EL (cell line): Measurements from ENCODE around the gene SYT3.
A peak's percentile ranks its signal among the peaks of the same experiment; 100 is the strongest.

Source experiments
- DNase-seq: peaks from one replicate; pipeline ENCODE4 v3.0.0-alpha.2; 2016

The SYT3 gene

DNA sequence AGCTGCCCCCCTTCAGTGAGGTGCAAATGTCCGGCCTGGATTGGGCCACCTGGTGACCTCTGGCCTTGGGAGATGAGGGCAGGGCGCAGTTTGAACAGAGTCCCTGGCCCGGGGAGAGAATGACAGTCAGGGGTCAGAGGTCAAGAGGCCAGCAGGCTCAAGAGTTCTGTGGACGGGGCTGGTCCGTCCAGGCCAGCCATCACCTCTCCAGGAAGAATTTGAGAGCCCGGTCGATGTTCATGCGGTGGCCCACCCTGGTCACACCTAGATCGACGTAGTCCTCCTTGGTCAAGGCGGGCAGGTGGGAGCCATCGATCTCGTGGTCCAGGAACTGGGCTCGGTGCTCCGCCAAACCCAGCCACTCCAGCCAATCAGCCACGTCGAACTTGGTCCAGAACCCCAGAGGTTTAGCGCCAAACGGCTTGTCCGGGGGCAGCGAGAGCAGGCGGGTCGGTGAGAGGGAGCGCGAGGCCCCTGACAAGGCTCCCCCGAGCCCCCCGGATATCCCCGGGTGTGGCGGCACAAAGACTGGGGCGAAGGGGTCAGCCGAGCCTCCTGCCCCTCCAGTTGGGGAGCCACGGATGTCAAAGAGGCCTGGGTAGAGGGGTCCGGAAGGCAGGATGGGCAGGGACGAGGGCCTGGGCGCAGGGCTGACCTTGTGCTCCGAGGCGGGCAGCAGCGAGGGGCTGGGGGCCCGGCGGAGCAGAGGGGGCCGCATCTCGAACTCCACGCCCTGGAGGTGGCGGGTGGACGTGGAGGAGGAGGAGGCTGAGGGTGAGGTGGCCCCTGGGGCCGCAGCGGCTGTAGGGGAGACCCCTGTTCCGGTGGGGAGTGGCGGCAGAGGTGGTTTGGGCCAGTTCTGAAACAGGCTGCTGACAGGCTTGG is 22.3 kb upstream of the SYT3 start:
- DNase-seq = no peak

- DNase-seq = no peak
Observed at GRCh38 chr19:50661023-50661422, 21.3 kb upstream of the SYT3 start.

DNA sequence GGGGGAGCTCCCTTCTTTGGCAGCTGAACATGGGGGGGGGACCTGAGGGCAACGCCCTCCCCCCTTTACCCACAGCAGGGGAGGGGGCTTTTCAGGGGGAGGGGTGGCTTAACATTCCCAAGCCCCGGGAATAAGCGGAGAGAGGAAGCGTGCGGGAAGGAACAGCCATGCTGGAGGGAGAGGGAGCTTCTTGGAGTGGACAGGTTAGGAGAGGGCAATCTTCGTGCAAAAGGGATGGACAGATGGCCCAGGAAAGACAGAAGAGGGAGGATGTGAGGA is 20.3 kb upstream of the SYT3 start:
- no peak for DNase-seq

DNA sequence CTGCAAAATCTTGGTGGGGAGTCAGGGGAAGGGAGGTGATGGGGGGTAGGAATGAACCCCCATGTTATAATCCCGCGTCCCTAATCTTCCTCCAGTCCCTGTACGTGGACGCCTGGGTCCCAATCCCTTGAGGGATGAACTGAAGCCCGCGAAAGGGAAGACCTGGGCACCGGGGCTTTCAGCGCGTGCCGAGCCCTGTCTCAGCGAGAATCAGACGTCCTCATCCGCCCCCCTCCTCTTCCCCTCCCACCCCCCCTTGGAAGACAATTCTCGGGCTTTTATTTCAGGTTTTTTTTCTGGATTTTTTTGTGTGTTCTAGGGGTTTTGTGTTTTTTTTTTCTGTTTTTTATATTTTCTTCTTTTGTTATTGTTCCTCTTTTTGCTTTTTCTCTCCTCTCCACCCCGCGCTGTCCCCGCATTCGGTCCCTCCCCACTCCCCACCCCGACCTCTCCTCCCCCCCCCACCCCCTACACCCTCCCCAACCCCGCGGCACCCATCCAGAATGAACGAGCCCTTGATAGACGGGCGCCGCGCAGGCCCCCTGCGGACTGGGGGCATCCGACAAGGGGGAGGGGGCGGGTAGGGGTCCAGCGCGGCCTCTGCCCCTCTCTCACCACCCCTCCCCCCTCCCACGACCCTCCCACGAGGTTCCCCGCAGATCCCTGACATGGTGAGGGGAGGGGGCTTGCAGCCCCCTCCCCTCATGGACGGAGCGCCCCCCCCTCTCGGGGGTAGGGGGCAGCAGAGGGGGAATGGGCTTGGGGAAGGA is 19.8 kb upstream of the SYT3 start:
- no peak for DNase-seq

DNA sequence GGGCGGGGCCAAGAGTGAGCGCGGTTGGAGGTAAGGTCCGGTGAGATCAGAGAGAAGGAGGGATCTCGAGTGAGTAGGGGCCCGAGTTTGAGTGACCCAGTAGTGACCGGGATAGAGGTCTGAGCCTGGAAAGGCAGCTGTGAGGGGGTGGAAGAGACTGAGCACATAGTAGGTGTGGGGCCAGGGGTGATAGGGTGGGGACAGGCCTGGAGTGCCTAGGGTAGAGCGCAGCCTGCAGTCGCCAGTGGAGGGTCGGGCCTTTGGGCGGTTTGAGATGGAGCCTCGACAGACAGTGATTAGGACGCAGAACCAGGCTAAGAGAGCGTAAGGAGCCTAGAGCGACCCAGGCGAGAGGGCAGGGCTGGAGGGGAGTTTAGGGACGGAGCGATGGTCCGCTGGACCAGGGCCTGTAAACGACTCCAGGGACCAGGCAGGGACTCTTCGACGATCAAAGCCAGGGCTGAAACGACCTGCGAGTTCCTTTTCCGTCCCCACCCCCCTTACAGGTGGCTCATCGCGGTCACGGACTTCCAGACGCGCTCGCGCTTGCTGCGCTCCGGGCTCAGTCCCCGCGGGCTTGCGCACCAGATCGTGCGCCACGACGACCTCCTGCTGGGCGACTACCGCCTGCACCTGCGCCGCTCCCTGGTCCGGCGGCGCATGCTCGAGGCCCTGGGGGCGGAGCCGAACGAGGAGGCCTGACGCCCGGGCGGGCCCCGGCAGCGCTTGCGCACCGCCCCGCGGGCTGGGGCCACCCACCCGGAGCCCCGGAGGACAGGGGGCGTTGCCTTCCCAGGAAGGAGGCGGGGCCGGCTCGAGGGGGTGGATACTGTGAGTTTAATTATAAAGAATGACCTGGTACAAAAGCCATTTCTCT is 19.0 kb upstream of the SYT3 start:
- DNase-seq = peak; percentile 81

DNA sequence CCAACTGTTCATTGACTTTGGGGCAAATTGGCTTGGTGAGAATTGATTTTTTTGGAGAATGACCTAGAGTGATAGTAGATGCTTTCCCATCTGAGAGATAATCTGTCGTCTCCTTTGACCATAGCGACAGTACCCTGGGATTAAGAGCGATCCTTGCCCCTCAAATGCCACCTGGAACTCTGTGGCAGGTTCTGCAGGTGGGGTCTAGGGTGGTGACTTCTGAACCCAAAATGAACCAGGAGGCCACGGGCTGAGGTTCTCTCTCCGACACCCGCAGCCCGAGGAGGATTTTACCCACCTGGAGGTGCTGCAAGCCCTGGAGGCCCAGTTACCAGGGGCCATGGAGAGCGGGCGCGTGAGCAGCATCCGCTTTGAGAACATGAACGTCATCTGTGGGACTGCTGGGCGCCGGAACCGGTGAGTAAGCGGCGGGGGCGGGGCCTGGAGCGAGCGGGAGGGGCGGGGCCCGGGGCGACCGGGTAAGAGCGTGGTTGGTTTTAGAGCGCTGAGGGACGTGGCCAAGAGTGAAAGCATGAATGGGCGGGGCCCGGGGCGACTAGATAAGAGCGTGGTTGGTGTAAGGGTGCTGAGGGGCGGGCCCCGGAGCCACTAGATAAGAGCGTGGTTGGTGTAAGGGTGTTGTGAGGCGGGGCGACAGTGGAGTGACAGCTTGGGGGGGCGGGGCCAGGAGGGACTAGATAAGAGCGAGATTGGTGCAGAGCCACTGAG is 18.2 kb upstream of the SYT3 start:
- DNase-seq = peak; percentile 100

- DNase-seq = no peak
Observed at GRCh38 chr19:50657222-50657669, 17.6 kb upstream of the SYT3 start.

DNA sequence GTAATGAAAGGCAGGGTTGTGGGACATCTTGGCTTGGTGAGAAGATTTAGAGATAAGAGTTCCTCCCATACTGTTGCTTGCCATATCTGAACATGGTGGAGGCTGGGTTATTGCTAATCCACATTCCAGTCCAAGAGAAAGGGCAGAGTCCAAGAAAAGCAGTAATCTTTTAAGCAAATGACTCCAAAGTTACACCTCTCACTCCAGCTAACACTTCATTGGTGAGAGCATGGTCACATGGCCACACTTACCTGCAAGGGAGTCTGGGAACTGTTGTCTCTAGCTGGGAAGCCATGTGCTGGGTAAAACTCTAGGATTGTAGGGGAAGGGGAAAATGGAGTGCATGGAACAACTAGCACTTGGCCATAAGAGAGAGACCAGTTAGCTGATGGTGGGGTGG is 15.2 kb upstream of the SYT3 start:
- DNase-seq = no peak

GRCh38 chr19:50652722-50653121 is 13.0 kb upstream of the SYT3 start:
- no peak for DNase-seq

- no peak for DNase-seq
Observed at GRCh38 chr19:50651174-50651573, 11.5 kb upstream of the SYT3 start.

DNA sequence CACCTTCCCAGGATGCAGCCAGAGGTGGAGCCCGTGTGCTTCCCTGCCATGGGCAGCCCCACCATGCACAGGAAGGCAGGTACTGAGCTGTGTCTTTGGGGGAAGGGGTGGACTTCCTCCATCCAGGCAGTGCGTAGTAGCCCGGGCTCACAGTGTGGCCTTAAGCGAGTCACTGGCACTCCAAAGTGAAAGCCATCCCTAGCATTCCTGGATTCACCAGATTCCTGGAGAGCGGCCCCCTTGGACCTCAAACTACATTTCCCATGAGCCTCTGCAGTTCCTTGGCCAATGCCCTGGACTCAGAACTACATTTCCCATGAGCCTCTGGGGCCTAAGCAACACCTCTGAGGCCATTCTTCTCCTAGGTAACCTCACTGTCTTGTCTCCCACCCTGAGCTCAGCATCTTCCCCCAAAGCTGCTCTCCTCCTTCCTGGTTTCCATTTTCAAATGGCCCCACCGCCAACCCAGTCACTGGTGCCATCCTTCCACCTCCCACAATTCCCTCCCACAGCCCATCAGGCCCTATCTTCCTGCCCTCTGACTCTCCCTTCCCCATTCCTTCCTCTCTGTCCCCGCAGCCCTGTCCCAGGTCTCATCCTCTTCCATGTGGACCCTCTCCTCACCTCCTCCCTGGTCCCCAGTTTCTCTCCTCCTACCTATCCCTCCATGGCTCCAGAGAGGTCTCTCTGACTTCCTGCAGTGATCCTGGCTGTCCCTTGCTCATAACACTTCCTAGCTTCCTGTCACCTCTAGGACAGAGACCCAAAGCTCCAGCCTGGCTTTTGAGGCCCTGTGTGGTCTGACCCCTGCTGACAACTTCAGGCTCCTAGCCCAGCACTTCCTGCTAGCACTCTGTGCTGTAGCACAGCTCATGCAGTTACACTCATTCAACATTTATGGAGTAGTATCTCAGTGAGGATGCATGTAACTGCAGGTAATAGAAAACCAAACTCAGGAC is 10.0 kb upstream of the SYT3 start, which contains the start of gene C19orf81:
C19orf81 (plus strand) TSS at position 13 of the 959 bp plus-strand sequence; CDS start at position 13, 0 bp downstream.
- DNase-seq = peak; percentile 41

- no peak for DNase-seq
Observed at GRCh38 chr19:50648659-50649058, 9.0 kb upstream of the SYT3 start.

- DNase-seq = no peak
Observed at GRCh38 chr19:50647879-50648615, 8.4 kb upstream of the SYT3 start.

GRCh38 chr19:50646074-50646807 is 6.6 kb upstream of the SYT3 start:
- peak; percentile 83 for DNase-seq

DNA sequence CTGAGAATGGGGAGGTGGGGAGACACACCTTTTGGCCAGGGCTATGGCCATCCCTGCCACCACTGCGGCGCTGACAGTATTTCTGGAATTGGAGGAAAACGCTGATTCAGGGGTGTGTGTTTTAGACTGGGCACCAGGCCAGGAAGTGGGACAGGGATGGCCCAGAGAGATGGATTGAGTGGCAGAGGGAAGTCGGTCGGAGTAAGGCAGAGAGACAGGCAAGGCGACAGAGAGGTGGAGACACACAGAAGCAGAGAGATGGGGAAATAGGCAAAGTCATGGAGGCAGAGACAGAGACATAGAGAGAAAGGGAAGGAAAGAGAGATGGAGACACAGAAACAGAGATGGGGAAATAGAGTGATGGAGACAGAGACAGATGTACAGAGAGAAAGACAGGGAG is 5.4 kb upstream of the SYT3 start:
- no peak for DNase-seq

DNA sequence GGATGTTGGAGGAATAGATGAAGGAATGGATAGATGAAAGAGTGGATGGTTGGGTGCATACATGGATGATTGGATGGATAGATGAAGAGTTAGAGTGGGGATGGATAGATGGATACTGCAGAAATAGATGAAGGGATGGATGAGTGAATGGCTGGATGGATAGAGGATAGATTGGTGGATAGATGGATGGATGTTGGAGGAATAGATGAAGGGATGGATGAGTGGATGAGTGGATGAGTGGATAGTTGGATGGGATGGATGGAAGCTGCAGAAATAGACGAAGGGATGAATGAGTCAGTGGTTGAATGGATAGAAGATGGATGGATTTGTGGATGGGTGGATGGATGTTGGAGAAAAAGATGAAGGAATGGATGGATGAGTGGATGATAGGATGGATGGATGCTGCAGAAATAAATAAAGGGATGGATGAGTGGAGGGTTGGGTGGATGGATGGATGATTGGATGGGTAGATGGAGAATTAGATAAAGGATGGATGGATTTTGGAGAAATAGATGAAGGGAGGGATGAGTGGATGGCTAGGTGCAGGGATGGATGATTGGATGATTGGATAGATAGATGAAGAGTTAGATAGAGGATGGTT is 4.7 kb upstream of the SYT3 start:
- no peak for DNase-seq

DNA sequence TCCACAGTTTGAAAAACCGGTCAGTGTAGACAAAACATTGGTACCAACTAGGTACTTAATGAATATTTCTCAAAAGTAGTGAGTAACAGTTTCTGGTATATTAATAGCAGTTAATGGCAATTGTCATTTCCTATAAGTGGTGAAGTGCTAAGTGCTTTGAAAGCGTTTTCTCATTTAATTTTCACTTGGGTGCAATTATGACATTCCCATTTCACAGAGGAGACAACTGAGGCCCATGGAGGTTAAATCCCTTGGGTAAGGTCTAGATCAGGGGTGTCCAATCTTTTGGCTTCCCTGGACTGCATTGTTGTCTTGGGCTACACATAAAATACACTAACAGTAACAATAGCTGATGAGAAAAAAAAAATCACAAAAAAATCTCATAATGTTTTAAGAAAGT is 687 bp upstream of the SYT3 start:
- DNase-seq = no peak

DNA sequence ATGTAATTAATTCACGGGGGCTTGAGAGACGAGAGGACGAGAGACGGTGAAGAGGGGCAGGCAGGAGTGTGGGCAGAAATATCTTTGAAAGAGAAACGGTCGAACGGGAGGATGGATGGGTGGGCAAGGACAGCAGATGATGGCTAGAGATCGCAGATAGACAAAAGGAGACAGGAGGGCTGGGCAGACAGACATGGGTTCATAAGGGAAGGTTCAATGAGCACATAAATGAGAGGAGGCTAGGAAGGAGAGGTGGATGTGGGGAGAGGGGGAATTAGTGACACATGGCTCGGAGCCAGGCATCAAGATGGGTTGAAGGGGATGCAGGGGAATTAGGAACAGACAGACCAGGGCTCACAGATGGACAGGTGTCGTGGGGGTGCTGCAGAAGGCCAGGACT is 1.1 kb downstream of the SYT3 start:
- no peak for DNase-seq

DNA sequence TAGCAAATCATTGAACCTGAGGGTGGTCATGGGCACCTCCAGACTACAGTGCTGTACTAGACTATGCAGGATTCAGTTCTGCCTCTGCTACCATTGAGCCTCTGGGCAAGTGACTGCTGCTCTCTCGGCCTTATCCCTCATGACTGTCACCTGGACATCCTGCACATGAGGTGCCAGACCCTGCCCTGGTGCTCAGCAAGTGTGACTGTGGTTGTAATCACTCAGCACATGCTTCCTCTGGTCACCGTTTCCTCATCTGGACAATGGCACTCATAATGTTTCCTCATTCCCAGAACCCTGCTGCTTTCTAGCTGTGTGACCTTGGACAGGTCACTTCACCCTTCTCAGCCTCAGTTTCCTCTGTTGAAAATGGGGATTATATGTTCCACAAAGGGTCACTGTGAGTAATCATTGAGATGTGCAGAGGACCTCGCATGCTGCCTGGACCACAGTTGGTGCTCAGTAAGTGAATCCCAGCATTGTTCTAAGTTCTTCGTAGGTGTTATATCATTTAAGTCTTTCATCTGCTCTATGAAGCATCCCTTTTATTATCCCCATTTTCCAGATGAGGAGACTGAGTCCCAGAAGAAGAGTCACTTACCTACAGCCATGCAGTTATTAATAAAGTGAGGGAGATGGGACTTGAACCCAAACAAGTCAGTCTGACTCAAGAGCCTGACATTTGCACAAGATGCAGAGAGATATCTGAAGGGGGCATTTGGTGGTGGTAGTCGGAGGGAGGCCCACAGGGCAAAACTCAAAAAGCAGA is 3.2 kb downstream of the SYT3 start:
- no peak for DNase-seq
